GDM1 (cell line): ENCODE measurements around the gene SAPCD2.
"Not testable (repeated sequence)": the region's sequence is repeated elsewhere in the genome, so short reads cannot be mapped to it uniquely, and the experiment has no call there.

Source experiments
- DNase-seq: peaks from one replicate; lab custom pipeline; 2025; lab: John Stamatoyannopoulos, UW

The SAPCD2 gene

GRCh38 chr9:137070201-137070905 is at the start of gene SAPCD2:
Gene SAPCD2, minus strand, starts transcription at chr9:137070557. Its CDS starts 97 bp downstream, at chr9:137070460.
- DNase-seq = peak; percentile 86

- not testable (repeated sequence) for DNase-seq
Observed at GRCh38 chr9:137118092-137118603, 47.8 kb upstream of the SAPCD2 start.

GRCh38 chr9:137117269-137117731 is 46.9 kb upstream of the SAPCD2 start:
- no peak for DNase-seq

- DNase-seq = no peak
Observed at GRCh38 chr9:137116728-137117127, 46.4 kb upstream of the SAPCD2 start.

GRCh38 chr9:137116027-137116507 is 45.7 kb upstream of the SAPCD2 start:
- no peak for DNase-seq

- DNase-seq = no peak
Observed at GRCh38 chr9:137115394-137116026, 45.2 kb upstream of the SAPCD2 start.

- DNase-seq = peak; percentile 53
Observed at GRCh38 chr9:137114613-137115393, 44.4 kb upstream of the SAPCD2 start, which contains the start of gene DPP7. Gene DPP7, minus strand, starts transcription at chr9:137114733. Its CDS starts 20 bp downstream, at chr9:137114713.

- DNase-seq = no peak
Observed at GRCh38 chr9:137114220-137114612, 43.9 kb upstream of the SAPCD2 start.

- DNase-seq = no peak
Observed at GRCh38 chr9:137113385-137114159, 43.2 kb upstream of the SAPCD2 start.

- DNase-seq = no peak
Observed at GRCh38 chr9:137112564-137113384, 42.4 kb upstream of the SAPCD2 start.

- DNase-seq = no peak
Observed at GRCh38 chr9:137111788-137112563, 41.6 kb upstream of the SAPCD2 start.

GRCh38 chr9:137110911-137111787 is 40.8 kb upstream of the SAPCD2 start:
- no peak for DNase-seq

GRCh38 chr9:137110147-137110910 is 40.0 kb upstream of the SAPCD2 start:
- DNase-seq = no peak

- DNase-seq = no peak
Observed at GRCh38 chr9:137109250-137110146, 39.1 kb upstream of the SAPCD2 start.

GRCh38 chr9:137108608-137109249 is 38.4 kb upstream of the SAPCD2 start:
- DNase-seq = no peak

- DNase-seq = no peak
Observed at GRCh38 chr9:137107982-137108381, 37.6 kb upstream of the SAPCD2 start.
